ENCODE data around the gene SLC39A11. TPM values are rescaled to one million over a fixed set of nuclear protein-coding genes. Genes with fewer than 3 reads are reported as not detected.
A peak's percentile ranks its signal among the peaks of the same experiment; 100 is the strongest.

SLC39A11 gene
- total RNA-seq, 1 donor from 2014 or later = 21.5 TPM

DNA sequence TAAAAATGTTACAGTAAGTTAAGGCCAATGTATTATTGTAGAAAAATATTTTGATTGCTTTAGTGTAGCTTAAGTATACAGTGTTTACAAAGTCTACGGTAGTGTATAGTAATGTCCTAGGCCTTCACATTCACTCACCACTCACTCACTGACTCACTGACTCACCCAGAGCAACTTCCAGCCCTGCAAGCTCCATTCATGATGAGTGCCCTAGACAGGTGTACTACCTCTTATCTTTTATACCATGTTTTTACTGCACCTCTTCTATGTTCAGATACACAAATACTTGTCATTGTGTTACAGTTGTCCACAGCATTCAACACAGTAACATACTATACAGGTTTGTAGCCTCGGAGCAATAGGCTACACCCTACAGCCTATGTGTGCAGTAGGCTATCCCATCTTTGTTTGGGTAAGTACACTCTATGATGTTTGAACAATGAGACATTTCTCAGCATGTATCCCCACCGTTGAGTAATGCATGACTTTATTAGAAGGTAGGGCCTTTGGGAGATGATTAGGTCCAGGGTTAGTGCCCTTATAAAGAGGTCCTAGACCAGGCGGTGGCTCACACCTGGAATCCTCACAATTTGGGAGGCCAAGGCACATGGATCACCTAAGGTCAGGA is 117.8 kb downstream of the SLC39A11 start:
- H3K4me2 ChIP-seq (ENCODE audit: low read length) = peak overlapping the region; percentile 10
- H3K36me3 Mint-ChIP-seq (ENCODE audit: low read depth, unreplicated experiment) = peaks cover 4% of the 10 kb centered on the region
- H3K36me3 ChIP-seq (ENCODE audit: insufficient read depth, low read length) = no peaks in the 10 kb centered on the region
- no peak overlapping the region for H3K27ac Mint-ChIP-seq (ENCODE audit: unreplicated experiment)
- TF ChIP-seq, protein P1, sequence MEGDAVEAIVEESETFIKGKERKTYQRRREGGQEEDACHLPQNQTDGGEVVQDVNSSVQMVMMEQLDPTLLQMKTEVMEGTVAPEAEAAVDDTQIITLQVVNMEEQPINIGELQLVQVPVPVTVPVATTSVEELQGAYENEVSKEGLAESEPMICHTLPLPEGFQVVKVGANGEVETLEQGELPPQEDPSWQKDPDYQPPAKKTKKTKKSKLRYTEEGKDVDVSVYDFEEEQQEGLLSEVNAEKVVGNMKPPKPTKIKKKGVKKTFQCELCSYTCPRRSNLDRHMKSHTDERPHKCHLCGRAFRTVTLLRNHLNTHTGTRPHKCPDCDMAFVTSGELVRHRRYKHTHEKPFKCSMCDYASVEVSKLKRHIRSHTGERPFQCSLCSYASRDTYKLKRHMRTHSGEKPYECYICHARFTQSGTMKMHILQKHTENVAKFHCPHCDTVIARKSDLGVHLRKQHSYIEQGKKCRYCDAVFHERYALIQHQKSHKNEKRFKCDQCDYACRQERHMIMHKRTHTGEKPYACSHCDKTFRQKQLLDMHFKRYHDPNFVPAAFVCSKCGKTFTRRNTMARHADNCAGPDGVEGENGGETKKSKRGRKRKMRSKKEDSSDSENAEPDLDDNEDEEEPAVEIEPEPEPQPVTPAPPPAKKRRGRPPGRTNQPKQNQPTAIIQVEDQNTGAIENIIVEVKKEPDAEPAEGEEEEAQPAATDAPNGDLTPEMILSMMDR (IDR thresholded peaks at IDR 0.05; ENCODE audit: insufficient read depth, low read depth, low read length) = no peak
- TF ChIP-seq EZH2 (IDR thresholded peaks at IDR 0.05; ENCODE audit: insufficient read depth, low read length) = no peak
- H3K9me3 ChIP-seq (ENCODE audit: insufficient read depth, low read depth, low read length) = no peaks in the 10 kb centered on the region
- peaks cover 41% of the 10 kb centered on the region for H3K4me1 Mint-ChIP-seq (ENCODE audit: low read depth, unreplicated experiment)
- H3K27me3 Mint-ChIP-seq (ENCODE audit: low read depth, unreplicated experiment) = no peaks in the 10 kb centered on the region
- no peak overlapping the region for H3K4me3 Mint-ChIP-seq (ENCODE audit: unreplicated experiment)
- peak; percentile 24 for DNase-seq (ENCODE audit: low read depth)
- H3K9ac ChIP-seq (ENCODE audit: low read length) = no peak overlapping the region
- no peaks in the 10 kb centered on the region for H4K20me1 ChIP-seq (ENCODE audit: insufficient read depth, low read length)
- FAIRE-seq = no peak
- H3K27me3 ChIP-seq (ENCODE audit: insufficient read depth, low read length) = no peaks in the 10 kb centered on the region
- H3K27ac ChIP-seq (ENCODE audit: low read depth, low read length) = no peak overlapping the region
- peaks cover 22% of the 10 kb centered on the region for H3K4me1 ChIP-seq (ENCODE audit: insufficient read depth, low read length)
- no peak overlapping the region for H2AFZ ChIP-seq (ENCODE audit: low read depth, low read length)
- H3K9me3 Mint-ChIP-seq (ENCODE audit: unreplicated experiment) = peaks cover 5% of the 10 kb centered on the region
- no peaks in the 10 kb centered on the region for H3K79me2 ChIP-seq (ENCODE audit: insufficient read depth, low read length)
- H3K4me3 ChIP-seq (ENCODE audit: insufficient read depth, low read depth, low read length) = no peak overlapping the region

DNA sequence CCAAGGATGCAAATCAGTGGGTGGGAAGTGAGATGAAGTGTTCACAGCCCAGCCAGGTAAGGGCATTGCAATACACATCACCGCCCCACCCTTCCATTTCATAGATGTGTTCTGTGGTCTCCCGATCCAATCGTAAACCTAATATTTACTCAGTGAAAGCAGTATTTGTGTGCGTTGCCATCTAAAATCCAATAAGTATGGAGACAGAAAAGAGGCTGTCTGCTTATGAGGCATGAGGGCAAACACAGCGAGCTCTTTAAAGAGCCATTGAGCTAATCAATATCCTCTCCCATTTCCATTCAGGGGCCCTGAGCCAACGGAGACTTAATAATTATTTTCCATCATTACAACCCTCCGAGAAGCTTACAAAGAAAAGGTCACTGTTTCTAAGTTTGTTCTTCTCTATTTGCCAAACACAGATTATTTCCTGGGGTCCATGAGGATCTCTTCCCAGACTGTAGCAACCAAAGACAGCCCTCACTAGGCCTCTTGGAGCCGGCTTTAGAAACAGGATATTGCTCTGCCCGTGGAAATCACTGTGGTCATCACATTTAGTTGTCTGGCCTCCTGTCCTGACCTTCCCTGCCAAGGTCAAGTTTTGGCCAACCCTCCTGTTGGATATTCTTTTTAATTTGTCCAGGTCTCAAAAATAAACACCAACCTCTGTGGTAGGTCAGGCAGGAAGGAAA is 120.1 kb downstream of the SLC39A11 start:
- Histone ChIP-seq H2AFZ (ENCODE audit: low read depth, low read length) (no peak overlapping the region), H3K4me2 (ENCODE audit: low read length) (no peak overlapping the region), H3K9me3 (ENCODE audit: insufficient read depth, low read depth, low read length) (no peaks in the 10 kb centered on the region), H3K4me3 (ENCODE audit: insufficient read depth, low read depth, low read length) (no peak overlapping the region), H3K27me3 (ENCODE audit: insufficient read depth, low read length) (no peaks in the 10 kb centered on the region), H3K27ac (ENCODE audit: low read depth, low read length) (no peak overlapping the region), H3K36me3 (ENCODE audit: insufficient read depth, low read length) (no peaks in the 10 kb centered on the region), H3K9ac (ENCODE audit: low read length) (no peak overlapping the region), H3K79me2 (ENCODE audit: insufficient read depth, low read length) (no peaks in the 10 kb centered on the region), H4K20me1 (ENCODE audit: insufficient read depth, low read length) (peaks cover 10% of the 10 kb centered on the region), H3K4me1 (ENCODE audit: insufficient read depth, low read length) (peaks cover 23% of the 10 kb centered on the region)
- FAIRE-seq (no peak), DNase-seq (ENCODE audit: low read depth) (no peak)
- Mint-ChIP-seq H3K36me3 (ENCODE audit: low read depth, unreplicated experiment) (no peaks in the 10 kb centered on the region), H3K4me3 (ENCODE audit: unreplicated experiment) (no peak overlapping the region), H3K9me3 (ENCODE audit: unreplicated experiment) (peaks cover 2% of the 10 kb centered on the region), H3K4me1 (ENCODE audit: low read depth, unreplicated experiment) (peaks cover 34% of the 10 kb centered on the region), H3K27ac (ENCODE audit: unreplicated experiment) (no peak overlapping the region), H3K27me3 (ENCODE audit: low read depth, unreplicated experiment) (no peaks in the 10 kb centered on the region)
- no peak for TF ChIP-seq EZH2 (IDR thresholded peaks at IDR 0.05; ENCODE audit: insufficient read depth, low read length)
- TF ChIP-seq, protein P1 (IDR thresholded peaks at IDR 0.05; ENCODE audit: insufficient read depth, low read depth, low read length) = no peak

Measured in astrocyte (in vitro differentiated cells and primary cell).